GM12892 (cell line): Measurements from ENCODE around the gene DRG2.
A peak's percentile ranks its signal among the peaks of the same experiment; 100 is the strongest.

Experiments used
- DNase-seq: peaks from one replicate; pipeline ENCODE4 v3.0.0; 2011; ENCODE audit not compliant: insufficient read length
- FAIRE-seq: peaks from 2 replicates; lab custom pipeline; 2011; peaks lifted over from hg19 to GRCh38; lab: Jason Lieb, UNC
- POLR2A ChIP-seq: IDR thresholded peaks from 2 replicates; pipeline ENCODE4 v1.6.1; 2011; ENCODE audit warnings: low read depth, low read length, control low read depth
- POLR2AphosphoS5 ChIP-seq: IDR thresholded peaks from 2 replicates; pipeline ENCODE4 v1.6.1; 2011; ENCODE audit warnings: low read depth, low read length, control low read depth
- TAF1 ChIP-seq: IDR thresholded peaks from 2 replicates; pipeline ENCODE4 v1.6.1; 2011; ENCODE audit warnings: low read depth, mild to moderate bottlenecking, control low read depth, low read length, borderline replicate concordance

Gene DRG2

DNA sequence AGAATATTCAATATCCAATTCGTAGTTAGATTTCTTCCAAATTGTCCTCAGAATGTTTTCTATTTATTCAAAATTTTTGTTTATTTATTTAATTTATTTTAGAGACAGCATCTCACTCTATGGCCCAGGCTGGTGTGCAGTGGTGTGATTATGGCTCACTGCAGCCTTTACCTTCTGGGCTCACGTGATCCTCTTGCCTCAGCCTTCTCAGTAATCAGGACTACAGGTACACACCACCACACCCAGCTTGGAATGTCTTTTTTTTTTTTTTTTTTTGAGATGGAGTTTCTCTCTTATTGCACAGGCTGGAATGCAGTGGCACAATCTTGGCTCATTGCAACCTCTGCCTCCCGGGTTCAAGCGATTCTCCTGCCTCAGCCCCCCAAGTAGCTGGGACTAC lies 3.5 kb upstream of the DRG2 start:
- DNase-seq (no peak), FAIRE-seq (no peak)
- no peak for TF ChIP-seq TAF1
- TF ChIP-seq POLR2AphosphoS5, result no peak
- no peak for TF ChIP-seq POLR2A

GRCh38 chr17:18089613-18090012 lies 1.9 kb downstream of the DRG2 start:
- FAIRE-seq, result no peak
- TF ChIP-seq TAF1, result no peak
- TF ChIP-seq POLR2A, result no peak
- TF ChIP-seq POLR2AphosphoS5, result no peak
- DNase-seq, result no peak

- FAIRE-seq (no peak), DNase-seq (no peak)
- no peak for TF ChIP-seq POLR2A
- no peak for TF ChIP-seq TAF1
- no peak for TF ChIP-seq POLR2AphosphoS5
Observed at GRCh38 chr17:18093616-18094408, 6.1 kb downstream of the DRG2 start.

DNA sequence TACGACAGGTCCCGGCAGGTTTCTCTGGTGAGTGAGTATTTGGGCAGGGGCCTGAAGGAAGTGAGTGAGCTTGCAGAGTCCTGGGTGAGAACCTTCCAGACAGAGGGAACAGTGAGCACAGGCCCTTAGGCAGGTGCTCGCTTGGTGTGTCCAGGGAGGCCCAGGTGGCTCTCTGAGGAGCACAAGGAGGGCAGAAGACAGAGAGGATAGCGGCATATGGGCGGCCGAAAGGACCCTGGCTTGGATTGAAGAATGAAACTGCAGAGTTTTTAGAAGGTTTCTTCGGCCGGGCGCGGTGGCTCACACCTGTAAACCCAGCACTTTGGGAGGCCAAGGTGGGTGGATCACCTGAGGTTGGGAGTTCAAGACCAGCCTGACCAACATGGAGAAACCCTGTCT lies 6.7 kb downstream of the DRG2 start:
- TF ChIP-seq TAF1 (no peak), POLR2A (no peak), POLR2AphosphoS5 (no peak)
- FAIRE-seq (no peak), DNase-seq (no peak)

DNA sequence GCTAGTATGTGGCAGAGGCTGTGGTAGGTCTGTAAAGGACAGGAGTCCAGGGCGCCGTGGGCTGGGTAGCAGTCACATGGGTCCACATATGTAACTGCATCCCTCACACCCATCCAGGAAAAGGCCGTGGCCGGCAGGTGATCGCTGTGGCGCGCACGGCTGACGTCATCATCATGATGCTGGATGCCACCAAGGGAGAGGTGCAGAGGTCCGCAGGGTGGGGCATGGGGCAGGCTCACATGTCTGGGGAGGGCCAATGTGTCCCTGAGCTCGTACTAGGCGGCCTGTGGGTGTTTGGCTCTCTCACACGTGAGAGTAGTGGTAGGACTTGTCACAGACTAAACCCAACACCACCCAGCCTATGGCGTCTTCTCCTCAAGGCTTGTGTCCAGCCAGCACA lies 11.8 kb downstream of the DRG2 start:
- DNase-seq (no peak), FAIRE-seq (no peak)
- TF ChIP-seq POLR2A (no peak), POLR2AphosphoS5 (no peak), TAF1 (no peak)

DNA sequence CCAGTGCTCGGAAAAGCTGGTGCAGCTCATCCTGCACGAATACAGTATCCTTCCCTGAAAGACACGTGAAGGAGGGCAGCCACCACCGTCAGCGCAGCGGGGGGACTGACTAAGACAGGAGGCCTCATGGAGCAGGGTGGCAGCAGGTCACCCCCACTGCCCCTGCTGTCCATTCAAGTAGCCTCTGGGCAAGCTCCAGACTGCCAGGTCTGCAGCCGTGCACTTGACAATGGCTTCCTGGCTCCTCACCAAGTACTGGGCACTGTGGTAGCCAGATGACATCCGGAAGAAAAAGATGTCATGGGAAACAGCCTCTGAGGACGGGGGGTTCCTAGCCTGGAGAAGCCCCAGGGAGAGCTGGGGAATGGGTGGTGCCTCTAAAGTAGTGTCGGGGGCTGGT lies 12.9 kb downstream of the DRG2 start:
- no peak for FAIRE-seq
- TF ChIP-seq POLR2AphosphoS5, result no peak
- TF ChIP-seq POLR2A, result no peak
- TF ChIP-seq TAF1, result no peak
- no peak for DNase-seq

- TF ChIP-seq TAF1 (no peak), POLR2AphosphoS5 (no peak), POLR2A (no peak)
- FAIRE-seq, result no peak
- DNase-seq, result no peak
Observed at GRCh38 chr17:18101828-18102227, 14.1 kb downstream of the DRG2 start.

GRCh38 chr17:18102640-18103039 lies 14.9 kb downstream of the DRG2 start:
- TF ChIP-seq POLR2AphosphoS5 (no peak), POLR2A (no peak), TAF1 (no peak)
- no peak for FAIRE-seq
- no peak for DNase-seq

DNA sequence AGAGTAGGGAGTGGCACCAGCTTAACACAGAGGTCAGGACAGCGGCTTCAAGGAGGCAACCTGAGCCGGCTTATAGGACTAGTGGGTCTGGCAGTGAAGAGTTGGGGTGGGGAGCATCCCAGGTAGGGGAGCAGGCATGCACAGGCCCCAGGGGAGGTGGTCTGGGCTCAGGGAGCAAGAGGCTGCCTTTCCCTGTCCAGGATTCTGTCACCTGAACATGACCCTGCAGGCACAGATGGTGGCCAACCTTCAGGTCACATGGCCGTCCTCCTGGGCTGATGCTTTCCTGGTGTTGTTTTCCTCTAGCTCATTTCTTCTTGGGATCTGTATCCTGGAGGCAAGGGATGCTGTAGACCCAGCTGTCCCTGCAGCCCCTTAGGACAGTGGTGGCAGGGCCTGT lies 17.3 kb downstream of the DRG2 start:
- DNase-seq, result no peak
- TF ChIP-seq TAF1 (no peak), POLR2A (no peak), POLR2AphosphoS5 (no peak)
- no peak for FAIRE-seq

DNA sequence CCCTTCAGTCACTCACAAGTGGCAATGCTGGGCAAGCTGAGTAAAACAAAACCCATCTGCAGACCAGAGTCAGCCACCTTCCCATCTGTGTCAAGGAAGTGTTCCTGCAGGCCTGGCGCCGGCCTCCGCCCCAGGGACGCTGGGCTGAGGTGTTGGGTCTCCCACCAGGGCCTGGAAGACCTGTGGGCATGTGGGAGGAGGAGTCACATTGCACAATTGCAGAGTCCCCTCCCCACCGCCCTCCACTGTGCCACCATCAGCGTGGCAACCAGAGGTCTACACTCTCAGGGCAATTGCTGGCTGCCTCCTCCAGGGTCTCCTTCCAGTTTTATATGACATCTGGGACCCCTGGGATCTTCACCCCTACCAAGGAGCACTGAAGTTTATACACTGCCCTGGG lies 17.8 kb downstream of the DRG2 start:
- TF ChIP-seq POLR2AphosphoS5 (no peak), POLR2A (no peak), TAF1 (no peak)
- FAIRE-seq (no peak), DNase-seq (no peak)

- no peak for FAIRE-seq
- DNase-seq, result no peak
- TF ChIP-seq POLR2A, result no peak
- no peak for TF ChIP-seq POLR2AphosphoS5
- no peak for TF ChIP-seq TAF1
Observed at GRCh38 chr17:18106211-18106610, 18.5 kb downstream of the DRG2 start.

DNA sequence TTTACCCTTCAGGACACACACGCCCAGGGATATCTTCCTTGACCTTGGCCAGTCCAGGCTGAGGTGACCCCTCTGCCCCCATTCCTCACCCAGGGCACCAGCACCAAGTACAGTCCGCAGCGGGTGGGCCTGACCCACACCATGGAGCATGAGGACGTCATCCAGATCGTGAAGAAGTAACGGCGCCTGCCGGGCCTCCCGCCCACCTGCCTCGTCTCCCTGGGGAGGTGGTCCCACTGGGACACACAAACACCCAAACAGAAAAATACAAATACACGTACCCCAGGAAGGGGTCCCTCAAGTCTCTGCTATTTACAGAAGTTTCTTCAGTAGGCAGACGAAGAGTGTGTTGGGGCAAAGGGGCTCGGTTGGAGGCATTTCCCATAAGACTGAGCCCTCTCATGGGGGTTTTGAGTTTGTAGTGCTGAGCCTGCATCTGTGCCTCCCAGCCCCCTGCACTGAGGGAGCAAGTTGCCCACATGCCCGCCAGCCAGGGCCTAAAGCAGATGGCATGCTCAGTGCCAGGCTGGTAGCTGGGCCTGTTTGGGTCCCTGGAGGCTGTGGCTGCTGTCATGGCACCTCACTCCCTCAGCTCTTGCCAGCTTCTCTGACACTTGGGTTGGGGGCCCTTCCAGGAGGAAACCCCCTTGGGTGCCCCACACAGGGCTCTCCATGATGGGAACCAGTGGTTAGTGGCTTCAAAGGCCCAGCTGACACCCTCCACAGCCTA lies 19.5 kb downstream of the DRG2 start:
- no peak for DNase-seq
- no peak for TF ChIP-seq TAF1
- no peak for TF ChIP-seq POLR2A
- no peak for FAIRE-seq

GRCh38 chr17:18107971-18108370 lies 20.2 kb downstream of the DRG2 start:
- TF ChIP-seq TAF1, result no peak
- TF ChIP-seq POLR2A, result no peak
- peak; percentile 52 for TF ChIP-seq POLR2AphosphoS5
- FAIRE-seq (no peak), DNase-seq (no peak)
